AG08395 (cell line): ENCODE data around the gene OLA1.

ENCODE experiments used
- DNase-seq: peaks from one replicate; pipeline ENCODE4 v3.0.0; 2012; ENCODE audit warnings: mixed read lengths, low spot score

OLA1 gene

GRCh38 chr2:174180165-174180724, 68.1 kb downstream of the OLA1 start:
- DNase-seq, result no peak

DNA sequence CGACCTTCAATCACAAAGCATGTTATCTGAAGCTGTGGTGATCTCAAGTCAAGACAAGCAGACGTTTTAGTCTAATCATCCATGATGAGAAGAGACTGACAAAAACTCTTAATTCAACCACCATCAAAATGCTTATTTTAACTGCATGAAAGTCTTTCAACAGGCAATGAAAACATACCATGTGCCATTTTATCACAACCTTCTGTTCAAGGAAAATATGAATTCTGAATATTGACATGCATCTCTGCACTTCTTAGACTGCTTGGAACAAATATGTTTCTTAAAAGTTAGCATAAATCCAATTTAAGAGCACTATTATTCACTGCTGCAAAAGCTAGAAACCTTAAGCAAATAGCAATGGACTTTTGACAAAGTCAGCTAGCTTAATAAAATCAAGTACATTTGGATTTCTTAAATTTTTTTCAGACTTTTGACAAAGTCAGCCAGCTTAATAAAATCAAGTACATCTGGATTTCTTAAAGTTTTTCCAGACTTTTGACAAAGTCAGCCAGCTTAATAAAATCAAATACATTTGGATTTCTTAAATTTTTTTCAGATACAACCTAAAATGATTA, 70.9 kb downstream of the OLA1 start:
- no peak for DNase-seq

GRCh38 chr2:174176898-174177297, 71.4 kb downstream of the OLA1 start:
- DNase-seq, result peak; percentile 18

DNA sequence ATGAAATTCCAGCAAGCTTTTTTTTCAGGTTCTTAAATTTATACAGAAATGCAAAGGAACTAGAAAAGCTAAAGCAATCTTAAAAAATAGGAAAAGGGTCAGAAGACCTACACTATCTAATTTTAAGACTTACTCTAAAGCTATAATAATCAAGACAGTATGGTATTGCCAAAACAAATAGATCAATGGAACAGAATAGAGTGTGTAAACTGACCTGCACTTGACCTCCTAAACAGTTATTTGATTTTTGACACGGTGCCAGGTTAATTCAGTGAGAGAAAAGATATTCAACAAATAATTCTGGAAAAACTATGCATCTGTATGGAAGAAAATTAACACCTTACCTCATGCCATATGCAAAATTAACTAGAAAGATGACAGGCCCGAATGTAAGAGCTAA, 73.6 kb downstream of the OLA1 start:
- DNase-seq, result no peak

DNA sequence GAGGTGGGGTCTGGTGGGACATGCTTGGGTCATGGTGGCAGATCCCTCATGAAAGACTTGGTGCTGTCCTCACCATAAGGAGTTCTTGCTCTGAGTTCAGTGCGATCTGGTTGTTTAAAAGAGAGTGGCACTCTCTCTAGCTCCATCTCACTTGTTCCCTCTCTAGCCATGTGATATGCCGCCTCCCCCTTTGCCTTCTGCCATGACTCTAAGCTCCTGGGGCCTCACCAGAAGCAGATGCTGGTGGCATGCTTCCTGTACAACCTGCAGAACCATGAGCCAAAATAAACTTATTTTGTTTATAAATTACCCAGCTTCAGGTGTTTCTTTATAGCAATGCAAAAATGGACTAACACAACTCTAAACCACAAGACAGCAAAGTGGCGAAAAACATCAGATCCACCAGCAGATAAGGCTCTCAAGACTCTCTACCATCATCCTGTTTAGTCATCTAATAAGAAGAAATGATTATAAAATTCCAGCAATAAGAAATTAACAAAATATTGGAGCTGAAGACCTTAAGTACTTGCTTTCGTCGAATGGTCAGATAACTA, 75.5 kb downstream of the OLA1 start:
- no peak for DNase-seq

- DNase-seq, result no peak
Observed at GRCh38 chr2:174171686-174172445, 76.5 kb downstream of the OLA1 start.

DNA sequence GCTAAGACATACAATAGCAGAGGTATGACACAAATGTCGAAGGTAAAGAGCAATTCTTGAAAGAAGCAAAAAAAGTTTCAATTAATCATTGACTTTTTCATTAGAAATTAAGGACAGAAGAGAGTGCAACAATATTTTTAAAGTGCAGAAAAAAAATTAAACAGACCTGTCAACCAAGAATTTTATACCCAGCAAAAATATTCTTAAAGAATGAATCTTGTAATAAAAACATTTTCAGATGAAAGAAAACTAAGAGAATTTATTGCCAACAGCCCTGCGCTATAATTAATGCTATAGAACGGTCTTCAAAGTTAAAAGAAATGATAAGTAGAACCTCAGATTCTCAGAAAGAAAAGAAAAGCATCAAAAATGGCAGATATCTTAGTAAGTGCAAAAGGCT, 79.0 kb downstream of the OLA1 start:
- no peak for DNase-seq

DNA sequence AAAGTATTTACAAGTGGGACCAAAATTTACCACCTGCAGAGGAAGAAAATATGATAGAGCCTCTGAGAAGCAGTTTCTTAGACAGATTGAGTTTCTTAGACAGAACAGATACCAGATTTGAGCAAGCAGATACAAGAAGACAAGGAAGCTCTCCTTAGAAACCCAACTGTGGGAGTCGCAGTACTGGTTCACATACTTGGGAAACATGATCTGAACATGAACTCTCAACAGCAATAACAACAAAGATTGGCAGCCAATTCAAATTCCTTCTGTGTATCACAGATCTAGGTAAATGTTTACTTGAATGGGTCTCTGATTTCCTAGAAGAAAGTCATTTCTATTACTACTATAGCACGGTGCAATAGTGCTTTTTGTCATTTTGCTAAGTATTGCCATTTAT, 82.1 kb downstream of the OLA1 start:
- DNase-seq, result no peak

DNA sequence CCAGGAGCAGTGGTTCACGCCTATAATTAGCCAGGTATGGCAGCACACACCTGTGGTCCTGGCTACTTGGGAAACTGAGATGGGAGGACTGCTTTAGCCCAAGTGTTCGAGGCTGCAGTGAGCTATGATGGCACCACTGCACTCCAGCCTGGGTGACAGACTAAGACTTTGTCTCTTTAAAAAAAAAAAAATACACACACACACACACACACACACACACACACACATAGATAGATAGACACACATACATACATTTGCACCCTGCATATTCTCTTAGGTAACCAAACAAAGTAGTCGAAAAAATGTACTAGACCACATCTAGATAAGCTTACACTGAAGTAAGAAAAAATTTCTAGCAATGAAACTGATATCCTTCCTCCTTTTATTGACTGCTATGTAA, 86.8 kb downstream of the OLA1 start:
- no peak for DNase-seq

DNA sequence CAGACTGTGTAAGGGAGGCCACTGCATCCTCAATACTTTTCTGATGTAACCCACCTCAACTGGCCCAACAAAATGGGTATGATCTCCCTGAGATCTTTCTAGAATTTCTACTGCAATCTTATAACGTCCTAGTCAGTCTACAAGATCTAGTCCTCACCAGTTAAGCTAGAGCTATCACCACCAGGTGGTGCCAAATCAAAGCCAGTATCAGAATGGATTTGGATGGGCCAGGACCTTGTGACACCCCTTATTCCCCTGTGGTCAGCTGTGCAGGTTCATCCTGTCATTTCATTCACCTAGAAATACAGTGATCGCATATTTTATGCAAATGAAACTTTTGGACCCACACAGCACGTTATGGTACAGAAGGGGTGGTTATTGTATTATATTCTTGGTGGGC, 90.3 kb downstream of the OLA1 start:
- DNase-seq, result peak; percentile 60

DNA sequence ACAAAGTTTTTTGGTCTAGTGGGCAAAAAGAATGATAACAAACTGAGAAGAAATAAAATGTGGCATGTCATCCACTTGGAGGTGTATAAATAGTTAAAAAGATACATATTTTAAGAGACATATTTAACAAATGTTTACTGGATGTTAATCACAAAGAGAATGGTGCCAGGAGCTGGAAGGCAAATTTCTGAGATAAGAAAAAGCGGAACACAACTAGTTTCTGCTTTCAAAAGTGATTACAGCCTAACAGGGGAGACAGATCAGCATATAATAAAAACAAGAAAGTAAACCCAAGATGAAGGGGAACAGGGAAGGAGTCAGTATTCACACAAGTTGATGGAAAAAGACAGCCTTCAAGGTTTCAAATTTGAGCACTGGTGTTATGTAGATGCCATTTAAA, 91.3 kb downstream of the OLA1 start:
- DNase-seq, result no peak

GRCh38 chr2:174153757-174154680, 94.3 kb downstream of the OLA1 start:
- peak; percentile 65 for DNase-seq

DNA sequence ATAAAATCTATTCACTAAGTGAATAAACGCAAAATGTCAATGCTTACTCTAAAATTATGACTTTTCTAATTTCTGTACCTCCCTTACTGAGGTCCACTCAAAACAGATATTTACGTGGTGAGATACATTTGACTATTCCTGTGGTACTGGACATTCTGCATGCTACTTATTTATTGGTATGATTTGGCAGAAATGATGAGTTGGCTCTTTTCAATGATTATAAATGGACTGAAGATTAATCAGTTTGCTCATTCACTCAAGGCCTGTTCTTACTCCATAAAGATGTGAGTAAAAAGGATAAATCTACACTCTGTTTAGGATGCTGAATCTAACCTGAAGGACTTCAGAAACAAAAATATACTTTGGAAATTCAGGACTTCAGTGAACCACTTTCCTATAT, 98.8 kb downstream of the OLA1 start:
- no peak for DNase-seq

GRCh38 chr2:174148833-174149232, 99.5 kb downstream of the OLA1 start:
- no peak for DNase-seq

- DNase-seq, result no peak
Observed at GRCh38 chr2:174145827-174146226, 102.5 kb downstream of the OLA1 start.

GRCh38 chr2:174142290-174142689, 106.0 kb downstream of the OLA1 start:
- DNase-seq, result no peak

DNA sequence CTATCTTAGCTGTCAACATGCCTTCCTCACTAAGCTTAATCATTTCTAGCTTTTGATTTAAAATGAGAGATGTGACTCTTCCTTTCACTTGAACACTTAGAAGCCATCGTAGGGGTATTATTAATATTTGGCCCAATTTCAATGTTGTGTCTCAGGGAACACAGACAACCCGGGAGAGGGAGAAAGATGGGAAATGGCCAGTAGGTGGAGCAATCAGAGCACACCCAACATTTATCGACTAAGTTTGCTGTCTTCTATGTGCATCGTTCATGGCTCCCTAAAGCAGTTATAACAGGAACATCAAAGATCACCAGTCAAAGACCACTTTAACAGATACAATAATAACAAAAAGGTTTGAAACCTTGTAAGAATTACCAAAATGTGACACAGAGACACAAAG, 110.2 kb downstream of the OLA1 start:
- no peak for DNase-seq

GRCh38 chr2:174135981-174136380, 112.4 kb downstream of the OLA1 start:
- DNase-seq, result no peak

DNA sequence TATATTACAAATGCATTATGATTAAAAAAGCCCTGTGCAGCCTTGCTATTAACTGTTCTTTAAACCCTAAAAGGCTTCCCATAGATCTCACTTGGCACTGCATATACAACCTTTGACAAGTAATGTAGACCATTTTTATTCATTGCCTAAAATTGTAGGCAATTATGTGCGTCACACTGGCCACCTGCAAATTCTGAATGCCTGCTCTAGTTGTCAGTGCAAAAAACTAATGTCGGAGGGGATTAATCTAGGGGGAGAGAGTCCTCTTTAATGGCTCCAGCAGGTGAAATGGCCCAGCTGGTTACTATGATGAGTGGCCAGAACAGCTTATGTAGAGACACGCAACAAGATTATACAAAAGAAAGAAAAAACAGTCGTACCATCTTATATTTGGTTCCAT, 123.2 kb downstream of the OLA1 start:
- no peak for DNase-seq

DNA sequence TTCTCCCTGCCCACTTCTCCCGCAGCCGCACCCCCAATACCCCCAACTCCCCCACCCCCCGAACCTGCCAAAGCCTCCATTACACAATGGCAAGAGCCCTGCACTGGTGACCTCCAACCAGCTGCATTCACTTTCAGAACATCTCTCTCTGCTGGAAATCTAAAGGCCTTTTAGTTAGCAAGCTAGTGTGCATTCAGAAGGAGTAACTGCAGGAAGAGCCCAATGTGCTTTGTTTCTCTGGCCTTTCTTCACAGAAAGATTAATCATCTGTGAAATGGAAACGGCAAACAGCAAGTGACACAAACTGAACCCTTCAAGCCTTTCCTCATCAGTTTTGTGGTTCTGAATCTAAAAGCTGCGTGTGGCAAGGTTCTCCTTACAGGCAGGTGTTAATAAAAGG, 124.2 kb downstream of the OLA1 start:
- DNase-seq, result no peak

- no peak for DNase-seq
Observed at GRCh38 chr2:174122185-174122584, 126.1 kb downstream of the OLA1 start.

DNA sequence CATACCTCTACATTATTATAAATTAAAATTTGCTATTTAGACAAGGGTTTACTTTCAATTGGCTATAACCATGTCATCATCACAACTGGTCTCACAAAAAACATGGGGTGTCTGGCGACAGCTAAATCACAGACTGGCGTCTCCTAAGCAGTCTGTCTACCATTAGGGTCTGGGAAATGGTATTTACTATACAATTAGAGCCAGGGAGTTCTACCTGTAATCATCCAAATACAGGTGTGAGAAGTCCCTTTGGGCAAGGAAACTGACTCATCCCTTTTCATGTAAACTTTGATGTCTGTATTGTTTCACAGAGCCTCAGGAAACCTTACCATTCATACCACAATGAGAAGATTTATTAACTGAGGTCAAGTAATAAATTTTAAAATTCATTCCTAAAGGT, 126.7 kb downstream of the OLA1 start:
- no peak for DNase-seq
